Fibroblast of villous mesenchyme (primary cell): ENCODE results near the gene ZSWIM6. TPM values are rescaled to one million over a fixed set of nuclear protein-coding genes. Genes with fewer than 3 reads are reported as not detected.
"Not testable (repeated sequence)": the region's sequence is repeated elsewhere in the genome, so short reads cannot be mapped to it uniquely, and the experiment has no call there.

ENCODE experiments used
- DNase-seq: peaks from one replicate; pipeline ENCODE4 v3.0.0-alpha.2; 2010; ENCODE audit warnings: low read depth
- H3K4me3 ChIP-seq: 2 replicates; pipeline ENCODE4 v1.5.1; 2011; ENCODE audit warnings: low read depth, mild to moderate bottlenecking, low read length
- total RNA-seq: library from RNA; depleted of rRNA; stranded (reverse); fragments of >200 nt; gene quantifications from 2 replicates; pipeline ENCODE4 v1.2.3, GENCODE V29; 2012
- TF ChIP-seq, protein P1 (sequence below): IDR thresholded peaks from 2 replicates; pipeline ENCODE4 v1.5.1; 2012; ENCODE audit warnings: low read depth, mild to moderate bottlenecking, low read length; ENCODE audit not compliant: insufficient read depth

ZSWIM6 gene
- total RNA-seq, 1 donor, result 16.4 TPM

- peak overlapping the region; percentile 34 for H3K4me3 ChIP-seq
- TF ChIP-seq, protein P1, sequence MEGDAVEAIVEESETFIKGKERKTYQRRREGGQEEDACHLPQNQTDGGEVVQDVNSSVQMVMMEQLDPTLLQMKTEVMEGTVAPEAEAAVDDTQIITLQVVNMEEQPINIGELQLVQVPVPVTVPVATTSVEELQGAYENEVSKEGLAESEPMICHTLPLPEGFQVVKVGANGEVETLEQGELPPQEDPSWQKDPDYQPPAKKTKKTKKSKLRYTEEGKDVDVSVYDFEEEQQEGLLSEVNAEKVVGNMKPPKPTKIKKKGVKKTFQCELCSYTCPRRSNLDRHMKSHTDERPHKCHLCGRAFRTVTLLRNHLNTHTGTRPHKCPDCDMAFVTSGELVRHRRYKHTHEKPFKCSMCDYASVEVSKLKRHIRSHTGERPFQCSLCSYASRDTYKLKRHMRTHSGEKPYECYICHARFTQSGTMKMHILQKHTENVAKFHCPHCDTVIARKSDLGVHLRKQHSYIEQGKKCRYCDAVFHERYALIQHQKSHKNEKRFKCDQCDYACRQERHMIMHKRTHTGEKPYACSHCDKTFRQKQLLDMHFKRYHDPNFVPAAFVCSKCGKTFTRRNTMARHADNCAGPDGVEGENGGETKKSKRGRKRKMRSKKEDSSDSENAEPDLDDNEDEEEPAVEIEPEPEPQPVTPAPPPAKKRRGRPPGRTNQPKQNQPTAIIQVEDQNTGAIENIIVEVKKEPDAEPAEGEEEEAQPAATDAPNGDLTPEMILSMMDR, result no peak
- DNase-seq, result peak; percentile 98
Observed at GRCh38 chr5:61409568-61409967, 77.5 kb downstream of the ZSWIM6 start.

DNA sequence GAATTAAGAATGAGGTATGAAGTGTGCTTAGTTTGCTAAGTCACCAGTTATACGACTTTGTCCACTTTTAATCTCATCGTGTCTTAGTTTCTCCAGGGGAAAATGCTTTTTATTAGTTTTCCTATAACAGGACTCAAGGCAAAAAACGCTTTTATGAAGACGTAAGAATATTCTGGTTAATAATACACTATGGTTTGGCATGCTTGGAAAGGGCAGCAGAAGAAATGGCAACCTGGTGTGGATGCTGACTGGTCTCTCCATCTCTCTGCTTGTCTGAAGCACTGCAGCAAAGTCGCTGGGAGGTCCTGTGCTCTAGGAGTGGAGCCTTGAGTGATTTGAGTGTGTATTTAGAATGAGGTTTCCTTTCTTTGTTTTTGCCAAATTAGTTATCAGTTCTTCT lies 78.8 kb downstream of the ZSWIM6 start:
- DNase-seq, result no peak
- TF ChIP-seq, protein P1, result no peak
- H3K4me3 ChIP-seq, result no peak overlapping the region

- TF ChIP-seq, protein P1, result no peak
- H3K4me3 ChIP-seq, result no peak overlapping the region
- DNase-seq, result peak; percentile 54
Observed at GRCh38 chr5:61412361-61412760, 80.3 kb downstream of the ZSWIM6 start.

DNA sequence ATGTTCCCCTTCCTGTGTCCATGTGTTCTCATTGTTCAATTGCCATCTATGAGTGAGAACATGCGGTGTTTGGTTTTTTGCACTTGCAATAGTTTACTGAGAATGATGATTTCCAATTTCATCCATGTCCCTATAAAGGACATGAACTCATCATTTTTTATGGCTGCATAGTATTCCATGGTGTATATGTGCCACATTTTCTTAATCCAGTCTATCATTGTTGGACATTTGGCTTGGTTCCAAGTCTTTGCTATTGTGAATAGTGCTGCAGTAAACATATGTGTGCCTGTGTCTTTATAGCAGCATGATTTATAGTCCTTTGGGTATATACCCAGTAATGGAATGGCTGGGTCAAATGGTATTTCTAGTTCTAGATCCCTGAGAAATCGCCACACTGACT lies 81.1 kb downstream of the ZSWIM6 start:
- not testable (repeated sequence) for DNase-seq, H3K4me3 ChIP-seq

GRCh38 chr5:61414806-61415205 lies 82.7 kb downstream of the ZSWIM6 start:
- DNase-seq, result no peak
- H3K4me3 ChIP-seq, result no peak overlapping the region
- TF ChIP-seq, protein P1, result no peak

DNA sequence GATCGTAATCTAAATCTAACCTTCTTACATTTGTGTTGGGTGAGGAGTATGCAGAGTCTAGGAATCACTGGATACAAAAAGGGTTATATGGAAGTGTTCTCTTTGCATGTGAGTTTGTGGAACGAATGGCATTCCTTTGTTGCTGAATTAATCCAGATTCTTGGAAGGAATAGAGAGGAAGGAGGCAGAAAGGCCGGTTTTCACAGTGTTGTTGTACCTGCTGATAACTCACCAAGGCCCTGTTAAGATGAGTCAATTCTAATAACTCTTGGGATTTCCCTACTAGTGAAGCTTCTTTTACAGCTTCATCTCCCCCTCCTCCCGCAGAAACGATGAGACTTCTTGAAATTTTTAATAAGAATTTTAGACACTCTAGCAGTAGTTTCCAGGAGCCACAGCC lies 84.0 kb downstream of the ZSWIM6 start:
- no peak for DNase-seq
- TF ChIP-seq, protein P1, result no peak
- H3K4me3 ChIP-seq, result no peak overlapping the region

GRCh38 chr5:61416420-61416819 lies 84.4 kb downstream of the ZSWIM6 start:
- TF ChIP-seq, protein P1, result no peak
- no peak overlapping the region for H3K4me3 ChIP-seq
- no peak for DNase-seq
